ENCODE results near the gene SENP8. TPM values are rescaled to one million over a fixed set of nuclear protein-coding genes. Genes with fewer than 3 reads are reported as not detected.
"Not testable (repeated sequence)": the region's sequence is repeated elsewhere in the genome, so short reads cannot be mapped to it uniquely, and the experiment has no call there.

Gene SENP8
- total RNA-seq, 1 experiment from 2014 or later, result 3.4 TPM

DNA sequence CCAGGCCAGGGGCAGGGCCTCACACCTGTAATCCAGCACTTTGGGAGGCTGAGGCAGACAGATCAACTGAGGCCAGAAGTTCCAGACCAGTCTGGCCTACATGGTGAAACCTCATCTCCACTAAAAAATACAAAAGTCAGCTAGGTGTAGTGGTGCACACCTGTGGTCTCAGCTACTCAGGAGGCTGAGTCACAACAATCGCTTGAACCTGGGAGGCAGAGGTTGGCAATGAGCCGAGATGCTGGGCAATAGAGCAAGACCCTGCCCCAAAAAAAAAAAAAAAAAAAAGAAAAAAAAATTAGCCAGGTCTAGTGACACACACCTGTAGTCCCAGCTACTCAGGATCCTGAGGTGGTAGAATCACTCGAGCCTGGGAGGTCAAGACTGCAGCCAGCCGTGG, 19.0 kb upstream of the SENP8 start:
- CTCF ChIA-PET, result interaction anchor here (0.7 kb wide), 1 partner anchor 52 kb away, joined by 3 read pairs; no protein-coding TSS in a partner anchor
- no peaks in the 10 kb centered on the region for H3K27me3 Mint-ChIP-seq (ENCODE audit: insufficient read depth, unreplicated experiment)
- POLR2A ChIA-PET, result no interaction called here
- H3K9me3 Mint-ChIP-seq (ENCODE audit: unreplicated experiment), result no peaks in the 10 kb centered on the region
- no TSS peak for BruUV-seq (replicated peaks)
- Histone ChIP-seq H3K4me1 (peaks cover 15% of the 10 kb centered on the region), H3K36me3 (ENCODE audit: control insufficient read depth, insufficient read depth, low read length) (no peaks in the 10 kb centered on the region; the same call in 1 of the 2 replicates), H3K27me3 (replicated peaks; ENCODE audit: control insufficient read depth, insufficient read depth, low read length) (no peaks in the 10 kb centered on the region), H3K4me3 (ENCODE audit: low read depth, low read length) (no peak overlapping the region), H3K9me3 (no peaks in the 10 kb centered on the region)
- TF ChIP-seq, protein P1, sequence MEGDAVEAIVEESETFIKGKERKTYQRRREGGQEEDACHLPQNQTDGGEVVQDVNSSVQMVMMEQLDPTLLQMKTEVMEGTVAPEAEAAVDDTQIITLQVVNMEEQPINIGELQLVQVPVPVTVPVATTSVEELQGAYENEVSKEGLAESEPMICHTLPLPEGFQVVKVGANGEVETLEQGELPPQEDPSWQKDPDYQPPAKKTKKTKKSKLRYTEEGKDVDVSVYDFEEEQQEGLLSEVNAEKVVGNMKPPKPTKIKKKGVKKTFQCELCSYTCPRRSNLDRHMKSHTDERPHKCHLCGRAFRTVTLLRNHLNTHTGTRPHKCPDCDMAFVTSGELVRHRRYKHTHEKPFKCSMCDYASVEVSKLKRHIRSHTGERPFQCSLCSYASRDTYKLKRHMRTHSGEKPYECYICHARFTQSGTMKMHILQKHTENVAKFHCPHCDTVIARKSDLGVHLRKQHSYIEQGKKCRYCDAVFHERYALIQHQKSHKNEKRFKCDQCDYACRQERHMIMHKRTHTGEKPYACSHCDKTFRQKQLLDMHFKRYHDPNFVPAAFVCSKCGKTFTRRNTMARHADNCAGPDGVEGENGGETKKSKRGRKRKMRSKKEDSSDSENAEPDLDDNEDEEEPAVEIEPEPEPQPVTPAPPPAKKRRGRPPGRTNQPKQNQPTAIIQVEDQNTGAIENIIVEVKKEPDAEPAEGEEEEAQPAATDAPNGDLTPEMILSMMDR (IDR thresholded peaks at IDR 0.05; ENCODE audit: insufficient read depth in 1 of 2, low read depth in 1 of 2, low read length in 1 of 2, severe bottlenecking in 1 of 2, unreplicated experiment in 1 of 2), result no peak
- no peak for DNase-seq
- no peak overlapping the region for H3K4me3 Mint-ChIP-seq (ENCODE audit: unreplicated experiment)
- H3K36me3 Mint-ChIP-seq (ENCODE audit: insufficient read depth, unreplicated experiment), result peaks cover 12% of the 10 kb centered on the region
- no peak overlapping the region for H3K27ac Mint-ChIP-seq (ENCODE audit: unreplicated experiment)
- intact Hi-C loops (cut with micrococcal nuclease; ENCODE audit: unreplicated experiment), result no loop called here
- H3K4me1 Mint-ChIP-seq (ENCODE audit: low read depth, unreplicated experiment), result peaks cover 25% of the 10 kb centered on the region

DNA sequence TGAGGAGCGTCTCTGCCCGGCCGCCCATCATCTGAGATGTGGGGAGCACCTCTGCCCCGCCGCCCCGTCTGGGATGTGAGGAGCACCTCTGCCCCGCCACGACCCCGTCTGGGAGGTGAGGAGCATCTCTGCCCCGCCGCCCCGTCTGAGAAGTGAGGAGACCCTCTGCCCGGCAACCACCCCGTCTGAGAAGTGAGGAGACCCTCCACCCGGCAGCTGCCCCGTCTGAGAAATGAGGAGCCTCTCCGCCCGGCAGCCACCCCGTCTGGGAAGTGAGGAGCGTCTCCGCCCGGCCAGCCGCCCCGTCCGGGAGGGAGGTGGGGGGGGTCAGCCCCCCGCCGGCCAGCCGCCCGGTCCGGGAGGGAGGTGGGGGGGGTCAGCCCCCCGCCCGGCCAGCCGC, 17.7 kb upstream of the SENP8 start:
- H3K9me3 ChIP-seq; H3K36me3 ChIP-seq (ENCODE audit: control insufficient read depth, insufficient read depth, low read length); intact Hi-C loops (cut with micrococcal nuclease; ENCODE audit: unreplicated experiment); H3K27ac Mint-ChIP-seq (ENCODE audit: unreplicated experiment); H3K4me3 Mint-ChIP-seq (ENCODE audit: unreplicated experiment); BruUV-seq (replicated peaks); POLR2A ChIA-PET; H3K4me3 ChIP-seq (ENCODE audit: low read depth, low read length); H3K9me3 Mint-ChIP-seq (ENCODE audit: unreplicated experiment); H3K27me3 Mint-ChIP-seq (ENCODE audit: insufficient read depth, unreplicated experiment); H3K27me3 ChIP-seq (replicated peaks; ENCODE audit: control insufficient read depth, insufficient read depth, low read length); CTCF ChIA-PET; DNase-seq: not testable (repeated sequence)
- H3K4me1 ChIP-seq, result peaks cover 16% of the 10 kb centered on the region
- peaks cover 12% of the 10 kb centered on the region for H3K36me3 Mint-ChIP-seq (ENCODE audit: insufficient read depth, unreplicated experiment)
- peaks cover 31% of the 10 kb centered on the region for H3K4me1 Mint-ChIP-seq (ENCODE audit: low read depth, unreplicated experiment)

DNA sequence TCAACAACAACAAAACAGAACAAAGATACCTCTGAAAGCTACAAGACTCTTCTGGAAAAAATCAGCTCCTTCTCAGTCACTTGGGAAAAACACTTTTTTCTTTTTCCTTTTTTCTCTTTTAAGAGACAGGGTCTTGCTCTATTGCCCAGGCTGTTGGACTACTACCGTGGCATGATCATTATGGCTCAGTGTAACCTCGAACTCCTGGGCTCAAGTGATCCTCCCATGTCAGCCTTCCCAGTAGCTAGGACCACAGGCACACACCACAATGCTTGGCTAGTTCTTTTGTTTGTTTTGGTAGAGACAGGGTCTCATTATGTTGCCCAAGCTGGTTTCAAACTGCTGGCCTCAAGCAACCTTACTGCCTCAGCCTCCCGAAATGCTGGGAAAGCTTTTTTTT, 13.1 kb upstream of the SENP8 start:
- H3K36me3 Mint-ChIP-seq (ENCODE audit: insufficient read depth, unreplicated experiment), result peaks cover 4% of the 10 kb centered on the region
- POLR2A ChIA-PET, result no interaction called here
- peaks cover 20% of the 10 kb centered on the region for H3K4me1 Mint-ChIP-seq (ENCODE audit: low read depth, unreplicated experiment)
- no peak for DNase-seq
- H3K4me3 ChIP-seq (ENCODE audit: low read depth, low read length), result no peak overlapping the region
- peaks cover 27% of the 10 kb centered on the region for H3K4me1 ChIP-seq
- no peaks in the 10 kb centered on the region for H3K9me3 ChIP-seq
- no peaks in the 10 kb centered on the region for H3K9me3 Mint-ChIP-seq (ENCODE audit: unreplicated experiment)
- intact Hi-C loops (cut with micrococcal nuclease; ENCODE audit: unreplicated experiment), result no loop called here
- TF ChIP-seq, protein P1 (IDR thresholded peaks at IDR 0.05; ENCODE audit: insufficient read depth in 1 of 2, low read depth in 1 of 2, low read length in 1 of 2, severe bottlenecking in 1 of 2, unreplicated experiment in 1 of 2), result no peak
- no TSS peak for BruUV-seq (replicated peaks)
- no peaks in the 10 kb centered on the region for H3K27me3 Mint-ChIP-seq (ENCODE audit: insufficient read depth, unreplicated experiment)
- CTCF ChIA-PET, result interaction anchor here (0.6 to 1.5 kb wide), 2 partner anchors 13 kb away, joined by 3 to 12 read pairs; partner anchors contain the start of gene SENP8
- H3K36me3 ChIP-seq (ENCODE audit: control insufficient read depth, insufficient read depth, low read length), result no peaks in the 10 kb centered on the region
- no peak overlapping the region for H3K27ac Mint-ChIP-seq (ENCODE audit: unreplicated experiment)
- H3K27me3 ChIP-seq (replicated peaks; ENCODE audit: control insufficient read depth, insufficient read depth, low read length), result no peaks in the 10 kb centered on the region
- H3K4me3 Mint-ChIP-seq (ENCODE audit: unreplicated experiment), result no peak overlapping the region

DNA sequence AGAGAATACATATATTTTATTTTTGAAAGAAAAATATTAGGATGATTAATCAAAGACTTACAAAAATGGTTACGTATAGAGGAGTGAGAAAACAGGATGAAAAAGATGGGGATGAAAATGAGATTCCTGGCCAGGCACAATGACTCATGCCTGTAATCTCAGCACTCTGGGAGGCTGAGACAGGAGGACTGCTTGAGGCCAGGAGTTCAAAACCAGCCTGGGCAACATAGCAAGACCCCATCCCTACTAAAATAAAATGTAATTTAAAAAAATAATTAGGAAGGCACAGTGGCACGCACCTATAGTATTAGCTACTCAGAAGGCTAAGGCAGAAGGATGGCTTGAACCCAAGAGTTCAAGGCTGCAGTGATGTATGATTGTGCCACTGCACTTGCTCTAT, 12.1 kb upstream of the SENP8 start:
- Histone ChIP-seq H3K4me3 (ENCODE audit: low read depth, low read length) (no peak overlapping the region), H3K4me1 (peaks cover 34% of the 10 kb centered on the region), H3K9me3 (no peaks in the 10 kb centered on the region), H3K36me3 (ENCODE audit: control insufficient read depth, insufficient read depth, low read length) (no peaks in the 10 kb centered on the region), H3K27me3 (replicated peaks; ENCODE audit: control insufficient read depth, insufficient read depth, low read length) (no peaks in the 10 kb centered on the region)
- Mint-ChIP-seq H3K27ac (ENCODE audit: unreplicated experiment) (no peak overlapping the region), H3K27me3 (ENCODE audit: insufficient read depth, unreplicated experiment) (no peaks in the 10 kb centered on the region), H3K9me3 (ENCODE audit: unreplicated experiment) (no peaks in the 10 kb centered on the region), H3K36me3 (ENCODE audit: insufficient read depth, unreplicated experiment) (peaks cover 12% of the 10 kb centered on the region), H3K4me3 (ENCODE audit: unreplicated experiment) (no peak overlapping the region), H3K4me1 (ENCODE audit: low read depth, unreplicated experiment) (peaks cover 20% of the 10 kb centered on the region)
- CTCF ChIA-PET, result no interaction called here
- DNase-seq, result no peak
- POLR2A ChIA-PET, result no interaction called here
- intact Hi-C loops (cut with micrococcal nuclease; ENCODE audit: unreplicated experiment), result no loop called here
- TF ChIP-seq, protein P1 (IDR thresholded peaks at IDR 0.05; ENCODE audit: insufficient read depth in 1 of 2, low read depth in 1 of 2, low read length in 1 of 2, severe bottlenecking in 1 of 2, unreplicated experiment in 1 of 2), result no peak
- BruUV-seq (replicated peaks), result no TSS peak

Measured in Caco-2 (cell line).